Left lung (tissue), 10 donors: ENCODE data around the gene CAMTA1. TPM values are rescaled to one million over a fixed set of nuclear protein-coding genes. Genes with fewer than 3 reads are reported as not detected.

Experiments
- ATAC-seq: fragments of 200-7000 bp; cut with Tn5 transposase; one replicate; pipeline ENCODE4 v1.9.1; 2020; ENCODE audit warnings: moderate library complexity
- DNase-seq, 4 donors: peaks; one replicate each; pipeline ENCODE4 v3.0.0-alpha.2; 2013 to 2020
- H3K27ac ChIP-seq, 2 donors: fragments of 200-600 bp; sonication (generic) in 1 of 2; one replicate each; pipeline versions ENCODE4 v1.5.0 to v1.8.0; 2020 to 2021
- H3K27me3 ChIP-seq, 2 donors: fragments of 200-600 bp; sonication (generic) in 1 of 2; one replicate each; pipeline versions ENCODE4 v1.5.0 to v1.8.0; 2020 to 2021
- H3K36me3 ChIP-seq, 2 donors: fragments of 200-600 bp; sonication (generic) in 1 of 2; one replicate each; pipeline versions ENCODE4 v1.5.0 to v1.8.0; 2020 to 2021
- H3K4me1 ChIP-seq, 2 donors: fragments of 200-600 bp; one replicate each; pipeline ENCODE4 v1.8.0; 2021
- H3K4me3 ChIP-seq, 2 donors: fragments of 200-600 bp; sonication (generic) in 1 of 2; one replicate each; pipeline versions ENCODE4 v1.5.0 to v1.8.0; 2020 to 2021; ENCODE audit warnings: mild to moderate bottlenecking in 1 of 2
- H3K9me3 ChIP-seq, 2 donors: fragments of 200-600 bp; sonication (generic) in 1 of 2; one replicate each; pipeline versions ENCODE4 v1.5.0 to v1.8.0; 2020 to 2021
- CTCF ChIP-seq, 2 donors: fragments of 200-600 bp; sonication (generic) in 1 of 2; IDR thresholded peaks; one replicate each; pipeline versions ENCODE4 v1.5.0 to v1.8.0; 2021; ENCODE audit warnings: antibody characterized with exemption in 2 of 2
- intact Hi-C, 2 donors: fragments of 100-400 bp; cut with DNase I; formaldehyde crosslinking; loops; one replicate each; pipeline versions ENCODE4 v1.11.2 to v1.14.2; 2022
- polyA plus RNA-seq, 6 donors: library from polyadenylated mRNA; unstranded; fragments of 120-200 nt; gene quantifications; one replicate each; pipeline ENCODE4 v1.2.1, GENCODE V29; 2013; ENCODE audit not compliant: insufficient read length in 6 of 6
- total RNA-seq, 2 donors: library from RNA; stranded (reverse); fragmentation: NEBNext Ultra II Directional; extraction: Animal tissue kit (Norgen Biotek cat#: 25700); gene quantifications; one replicate each; pipeline ENCODE4 v1.2.1, GENCODE V29; 2021
- donor health status: DM: no; HTN: yes; CAD: no.
- donor health status: DM: no; HTN: no; CAD: no.

CAMTA1 gene
- total and polyA plus RNA-seq, 8 donors, result 42.7 to 69.1 (median 49.4) TPM

DNA sequence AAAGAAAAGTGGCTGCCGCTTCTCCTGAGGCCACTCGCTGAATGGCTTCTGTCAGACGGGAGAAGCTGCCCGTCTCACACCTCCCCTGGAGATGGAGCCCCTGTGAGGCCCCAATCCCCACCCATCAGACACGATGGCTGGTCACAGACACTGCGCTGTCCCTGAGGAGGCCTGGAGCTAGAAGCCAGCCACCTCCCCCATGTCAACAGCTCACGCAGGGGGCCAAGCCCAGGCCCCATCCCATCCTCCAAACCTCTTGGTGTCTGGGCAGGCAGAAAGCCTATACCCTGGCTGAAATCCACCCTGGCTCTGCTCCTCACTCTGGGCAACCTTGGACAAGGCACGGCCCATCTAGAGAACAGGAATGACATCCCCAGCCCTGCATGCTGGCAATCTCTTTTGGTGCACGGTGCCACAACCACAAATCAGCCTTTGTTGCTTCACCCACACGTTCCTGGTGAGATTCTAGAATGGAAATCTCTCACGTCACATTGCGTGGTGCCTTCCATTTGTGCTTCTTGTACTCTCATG, 711.9 kb downstream of the CAMTA1 start:
- Histone ChIP-seq H3K27me3 (no peaks in the 10 kb centered on the region), H3K9me3 (no peaks in the 10 kb centered on the region), H3K36me3 (no peaks in the 10 kb centered on the region), H3K4me3 (no peak overlapping the region), H3K27ac (no peak overlapping the region), H3K4me1 (peaks cover 0 to under 1% of the 10 kb centered on the region in 2 donors)
- no peak for DNase-seq
- ATAC-seq, result no peak
- TF ChIP-seq CTCF (IDR thresholded peaks at IDR 0.05), result no peak
- intact Hi-C loops, result no loop called here

DNA sequence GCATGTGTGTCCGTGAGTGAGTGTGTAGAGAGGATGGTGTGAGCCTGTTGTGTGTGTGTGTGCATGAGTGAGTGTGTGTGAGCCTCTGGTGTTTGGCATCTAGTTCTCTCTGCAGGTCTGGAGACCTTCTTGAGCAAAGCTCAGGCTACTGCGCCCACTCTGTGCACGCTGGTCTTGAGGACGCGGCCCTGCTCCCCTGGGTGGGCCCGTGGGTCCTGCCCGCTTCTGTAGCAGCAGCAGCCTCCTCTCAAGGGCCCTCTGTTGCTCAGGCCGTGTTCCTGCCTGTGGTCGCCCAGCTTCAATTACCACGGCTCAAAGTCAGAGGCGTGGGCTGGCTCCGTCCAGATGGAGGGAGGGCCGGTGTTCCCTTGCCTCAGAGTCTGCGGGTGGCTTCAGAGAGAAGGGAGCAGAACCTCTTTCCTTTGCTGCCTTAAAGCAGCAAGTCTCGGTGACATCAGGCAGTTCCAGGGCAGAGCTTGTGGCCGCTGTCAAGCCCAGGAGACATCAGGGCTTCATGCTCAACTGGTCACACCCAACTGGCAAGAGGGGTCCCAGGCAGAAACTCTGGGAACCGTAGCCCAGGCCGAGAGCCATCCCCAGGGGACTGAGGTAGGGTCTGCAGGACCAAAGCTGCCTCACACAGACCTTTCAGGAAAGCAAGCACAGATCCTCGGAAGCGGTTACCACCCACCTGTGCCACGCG, 715.3 kb downstream of the CAMTA1 start:
- H3K36me3 ChIP-seq, result no peaks in the 10 kb centered on the region
- H3K9me3 ChIP-seq, result no peaks in the 10 kb centered on the region
- no peak for ATAC-seq
- no peak for DNase-seq
- no peaks in the 10 kb centered on the region for H3K27me3 ChIP-seq
- TF ChIP-seq CTCF (IDR thresholded peaks at IDR 0.05), result no peak
- no peak overlapping the region for H3K27ac ChIP-seq
- intact Hi-C loops, result no loop called here
- no peaks in the 10 kb centered on the region for H3K4me1 ChIP-seq
- no peak overlapping the region for H3K4me3 ChIP-seq

GRCh38 chr1:7501084-7501491, 715.8 kb downstream of the CAMTA1 start:
- no peak overlapping the region for H3K27ac ChIP-seq
- no peaks in the 10 kb centered on the region for H3K27me3 ChIP-seq
- TF ChIP-seq CTCF (IDR thresholded peaks at IDR 0.05), result no peak
- H3K36me3 ChIP-seq, result no peaks in the 10 kb centered on the region
- H3K9me3 ChIP-seq, result no peaks in the 10 kb centered on the region
- H3K4me1 ChIP-seq, result no peaks in the 10 kb centered on the region
- H3K4me3 ChIP-seq, result no peak overlapping the region
- intact Hi-C loops, result no loop called here
- DNase-seq (no peak), ATAC-seq (no peak)

GRCh38 chr1:7501723-7502603, 716.7 kb downstream of the CAMTA1 start:
- intact Hi-C loops, result no loop called here
- no peak for TF ChIP-seq CTCF (IDR thresholded peaks at IDR 0.05)
- ATAC-seq (no peak), DNase-seq (no peak)
- Histone ChIP-seq H3K4me3 (no peak overlapping the region), H3K36me3 (no peaks in the 10 kb centered on the region), H3K9me3 (no peaks in the 10 kb centered on the region), H3K27ac (no peak overlapping the region), H3K4me1 (no peaks in the 10 kb centered on the region), H3K27me3 (no peaks in the 10 kb centered on the region)
